Naive thymus-derived CD8-positive, alpha-beta T cell (primary cell): ENCODE results near the gene HSFX4. TPM values are rescaled to one million over a fixed set of nuclear protein-coding genes. Genes with fewer than 3 reads are reported as not detected.
"Not testable (repeated sequence)": the region's sequence is repeated elsewhere in the genome, so short reads cannot be mapped to it uniquely, and the experiment has no call there.

Source experiments
- ATAC-seq, 2 donors: fragments of 150-1000 bp; cut with Tn5 transposase in 1 of 2; sonication (Bioruptor Pico), chemical (Tn5 transposase) in 1 of 2; 1 replicate in 1 of 2; 2 replicates in 1 of 2; pipeline ENCODE4 v1.10.0; 2021; ENCODE audit warnings: mild to moderate bottlenecking in 2 of 2, moderate library complexity in 2 of 2
- POLR2A ChIA-PET: fragments of 350-600 bp; sonication (Branson Sonifier 250); formaldehyde crosslinking; loops from one replicate; lab custom pipeline; 2021; ENCODE audit warnings: antibody characterized with exemption; lab: Charles Lee
- DNase-seq, 10 donors: peaks; one replicate each; pipeline versions ENCODE4 v3.0.0 to v3.0.0-alpha.2; 2020 to 2022
- H3K27ac Mint-ChIP-seq, 10 donors: one replicate each; pipeline ENCODE4 v1.8.0; 2020 to 2022; ENCODE audit warnings: mild to moderate bottlenecking in 10 of 10, mixed read lengths in 10 of 10, moderate library complexity in 4 of 10, inconsistent platforms in 1 of 10
- H3K27me3 Mint-ChIP-seq, 5 donors: one replicate each; pipeline ENCODE4 v1.8.0; 2021 to 2022; ENCODE audit warnings: mixed read lengths in 5 of 5
- H3K36me3 Mint-ChIP-seq, 3 donors: one replicate each; pipeline ENCODE4 v1.8.0; 2020 to 2022; ENCODE audit warnings: mixed read lengths in 3 of 3, mild to moderate bottlenecking in 2 of 3, inconsistent platforms in 1 of 3
- H3K4me1 Mint-ChIP-seq, 4 donors: one replicate each; pipeline ENCODE4 v1.8.0; 2021 to 2022; ENCODE audit warnings: mixed read lengths in 4 of 4
- H3K4me3 Mint-ChIP-seq, 10 donors: one replicate each; pipeline ENCODE4 v1.8.0; 2020 to 2022; ENCODE audit warnings: mild to moderate bottlenecking in 10 of 10, mixed read lengths in 10 of 10, moderate library complexity in 6 of 10, inconsistent platforms in 1 of 10
- H3K9me3 Mint-ChIP-seq, 9 donors: one replicate each; pipeline ENCODE4 v1.8.0; 2020 to 2022; ENCODE audit warnings: mixed read lengths in 9 of 9, mild to moderate bottlenecking in 3 of 9, inconsistent platforms in 1 of 9, moderate library complexity in 1 of 9
- polyA plus RNA-seq, 3 donors: library from polyadenylated mRNA; unstranded; fragments of 300-500 nt; fragmentation: Illumina TruSeq; gene quantifications; one replicate each; pipeline ENCODE4 v1.2.3, GENCODE V29; 2021
- total RNA-seq, 8 experiments: library from RNA in 2 of 8; stranded (reverse) in 2 of 8; gene quantifications; one replicate each; pipeline ENCODE4 v1.2.3 and lab custom pipeline; 2021 to 2026

Gene HSFX4, protein sequence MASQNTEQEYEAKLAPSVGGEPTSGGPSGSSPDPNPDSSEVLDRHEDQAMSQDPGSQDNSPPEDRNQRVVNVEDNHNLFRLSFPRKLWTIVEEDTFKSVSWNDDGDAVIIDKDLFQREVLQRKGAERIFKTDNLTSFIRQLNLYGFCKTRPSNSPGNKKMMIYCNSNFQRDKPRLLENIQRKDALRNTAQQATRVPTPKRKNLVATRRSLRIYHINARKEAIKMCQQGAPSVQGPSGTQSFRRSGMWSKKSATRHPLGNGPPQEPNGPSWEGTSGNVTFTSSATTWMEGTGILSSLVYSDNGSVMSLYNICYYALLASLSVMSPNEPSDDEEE
- total RNA-seq = not detected
- not detected for polyA plus RNA-seq
- total RNA-seq (lab: John Stamatoyannopoulos, UW) = 0 reads per million in 6 experiments

DNA sequence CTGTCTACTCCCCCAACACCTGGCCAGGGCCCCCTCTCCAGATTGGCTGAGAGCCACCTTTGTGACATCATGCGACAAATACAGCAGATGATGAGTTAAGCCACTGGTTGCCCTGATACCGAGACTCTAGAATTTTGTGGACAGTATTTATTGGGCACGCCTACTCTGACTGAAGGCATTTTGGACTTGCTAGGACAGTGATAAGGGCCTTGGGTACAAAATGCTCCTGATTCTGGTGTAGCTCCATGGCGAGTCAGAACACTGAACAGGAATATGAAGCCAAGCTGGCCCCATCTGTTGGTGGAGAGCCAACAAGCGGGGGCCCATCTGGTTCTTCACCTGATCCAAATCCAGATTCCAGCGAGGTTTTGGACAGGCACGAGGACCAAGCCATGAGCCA lies at the start of gene HSFX4:
TSS of gene HSFX4 (plus strand) at position 174 of the 400 bp plus-strand sequence. CDS start at position 246, 72 bp downstream.
- H3K27ac Mint-ChIP-seq, H3K4me3 Mint-ChIP-seq, DNase-seq, H3K27me3 Mint-ChIP-seq, H3K36me3 Mint-ChIP-seq, H3K9me3 Mint-ChIP-seq, ATAC-seq, H3K4me1 Mint-ChIP-seq, POLR2A ChIA-PET: not testable (repeated sequence)

DNA sequence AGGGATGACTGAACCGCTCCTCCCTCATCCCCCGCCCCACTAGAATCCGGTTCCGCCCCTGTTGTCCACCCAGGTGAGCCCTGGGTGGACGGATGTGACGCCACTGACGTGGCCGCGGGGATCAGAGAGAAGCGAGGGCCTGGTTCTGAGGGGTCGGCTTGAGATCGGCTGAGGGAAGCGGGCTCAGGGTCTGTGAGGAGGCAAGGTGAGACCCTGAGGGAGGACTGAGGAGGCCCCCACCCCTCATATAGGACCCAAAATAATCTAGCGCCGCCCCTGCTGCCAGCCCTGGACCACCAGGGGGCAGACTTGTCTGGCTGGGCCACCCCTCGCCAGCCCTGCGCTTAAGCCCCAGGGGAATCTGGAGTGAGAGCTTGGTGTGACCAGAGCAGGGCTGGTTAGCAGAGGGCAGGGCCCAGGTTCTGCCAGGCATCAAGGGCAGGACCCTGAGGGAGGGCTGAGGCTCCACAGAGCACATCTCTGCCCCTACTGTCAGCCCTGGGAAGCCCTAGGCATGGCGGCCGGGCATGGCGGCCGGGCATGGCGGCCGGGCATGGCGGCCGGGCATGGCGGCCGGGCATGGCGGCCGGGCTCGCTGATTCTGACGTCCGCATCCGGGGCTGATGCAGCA lies 48.2 kb upstream of the HSFX4 start, which contains the start of gene MAGEA8:
TSS of gene MAGEA8 (plus strand) at position 103 of the 631 bp plus-strand sequence. CDS start 3,090 bp downstream, outside the sequence.
- Mint-ChIP-seq H3K27ac (no peak within 1 kb of the TSS), H3K27me3 (peaks cover 0 to 4% (median 0%) of the 10 kb centered on the region in 5 donors), H3K9me3 (no peaks in the 10 kb centered on the region), H3K36me3 (no peaks in the 10 kb centered on the region), H3K4me3 (no peak within 1 kb of the TSS), H3K4me1 (peaks cover 0 to 3% (median 0%) of the 10 kb centered on the region in 4 donors)
- DNase-seq (no peak), ATAC-seq (no peak)
- POLR2A ChIA-PET = no interaction called here

DNA sequence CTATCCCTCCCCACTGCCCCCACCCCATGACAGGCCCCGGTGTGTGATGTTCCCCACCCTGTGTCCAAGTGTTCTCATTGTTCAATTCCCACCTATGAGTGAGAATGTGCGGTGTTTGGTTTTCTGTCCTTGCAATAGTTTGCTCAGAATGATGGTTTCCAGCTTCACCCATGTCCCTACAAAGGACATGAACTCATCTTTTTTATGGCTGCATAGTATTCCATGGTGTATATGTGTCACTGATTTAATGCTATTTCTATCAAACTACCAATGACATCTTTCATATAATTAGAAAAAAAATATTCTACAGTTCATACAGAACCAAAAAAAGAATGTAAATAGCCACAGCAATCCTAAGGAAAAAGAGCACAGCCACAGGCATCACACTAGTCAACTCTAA lies 38.5 kb upstream of the HSFX4 start:
- H3K27ac Mint-ChIP-seq = not testable (repeated sequence)

DNA sequence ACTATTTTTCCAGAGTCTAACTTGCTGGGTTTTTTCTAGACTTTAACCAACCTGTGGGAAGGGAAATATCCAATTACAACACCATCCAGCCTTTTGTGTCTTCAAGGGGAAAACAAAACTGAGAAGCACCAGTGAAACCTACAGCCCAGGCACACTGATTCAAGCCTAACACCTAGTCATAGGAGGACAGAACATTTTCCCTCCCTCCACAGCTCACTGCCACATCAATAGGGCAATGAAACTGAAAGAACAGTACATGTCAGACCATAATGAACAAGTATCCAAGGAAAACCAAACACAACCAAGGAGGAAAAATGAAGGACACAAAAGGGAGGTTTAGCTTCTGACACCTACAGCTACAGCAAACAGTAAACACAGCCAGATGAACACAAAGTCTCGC lies 30.8 kb upstream of the HSFX4 start:
- DNase-seq = no peak
- POLR2A ChIA-PET = no interaction called here
- Mint-ChIP-seq H3K4me3 (no peak overlapping the region), H3K36me3 (peaks cover 0 to 2% (median 0%) of the 10 kb centered on the region in 3 donors), H3K27ac (no peak overlapping the region), H3K9me3 (peaks cover 0 to 6% (median 0%) of the 10 kb centered on the region in 9 donors), H3K4me1 (no peaks in the 10 kb centered on the region), H3K27me3 (peaks cover 0 to 7% (median 3%) of the 10 kb centered on the region in 5 donors)
- no peak for ATAC-seq

More for the DNA sequence above, 38.5 kb upstream of the HSFX4 start:
- POLR2A ChIA-PET, H3K27me3 Mint-ChIP-seq, H3K4me3 Mint-ChIP-seq, ATAC-seq, H3K4me1 Mint-ChIP-seq, DNase-seq, H3K9me3 Mint-ChIP-seq, H3K36me3 Mint-ChIP-seq: not testable (repeated sequence)

DNA sequence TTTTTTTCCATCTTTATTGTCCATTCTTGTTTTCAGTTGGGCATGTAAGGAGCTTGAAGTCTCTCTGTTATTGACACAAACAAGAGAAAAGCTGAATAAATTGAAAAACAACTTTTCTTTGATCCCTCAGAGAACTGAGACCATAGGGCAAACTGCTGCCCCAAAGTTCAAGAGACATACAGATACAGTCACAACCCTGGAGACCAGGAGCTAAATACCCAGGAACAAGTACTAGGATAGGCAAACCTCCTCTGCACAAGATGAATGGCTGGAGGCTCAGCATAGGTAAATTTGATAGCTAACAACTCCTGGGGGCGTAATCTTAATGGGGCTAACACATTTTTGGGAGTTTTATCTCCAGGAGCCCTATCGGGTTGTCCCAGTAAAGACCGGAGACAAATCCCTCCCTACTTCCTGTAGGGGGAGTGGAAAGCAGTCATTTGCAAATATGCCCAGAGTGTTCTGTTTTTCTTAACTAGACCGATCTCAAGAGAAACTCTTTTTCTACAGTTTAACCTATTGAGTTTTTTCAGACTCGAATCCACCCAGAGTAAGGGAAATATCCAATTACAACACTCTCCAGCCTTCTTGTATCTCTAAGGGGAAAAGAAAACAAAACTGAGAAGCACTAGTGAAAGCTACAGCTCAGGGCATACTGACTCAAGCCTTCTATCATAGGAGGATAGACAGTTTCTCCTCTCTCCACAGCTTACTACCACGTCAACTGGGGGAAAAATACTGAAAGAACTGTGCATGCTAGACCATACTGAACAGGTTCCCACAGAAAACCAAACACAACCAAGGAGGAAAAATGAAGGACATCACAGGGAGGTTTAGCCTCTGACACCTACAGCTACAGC lies 25.3 kb upstream of the HSFX4 start:
- no peak for ATAC-seq
- Mint-ChIP-seq H3K27me3 (peaks cover 0 to under 1% (median 0%) of the 10 kb centered on the region in 5 donors), H3K4me1 (peaks cover 0 to 2% (median 0%) of the 10 kb centered on the region in 4 donors), H3K4me3 (peak overlapping the region in 1 of 10 donors; percentile 3), H3K27ac (no peak overlapping the region), H3K36me3 (peaks cover 0 to 2% (median 0%) of the 10 kb centered on the region in 3 donors), H3K9me3 (peaks cover 0 to 6% (median 0%) of the 10 kb centered on the region in 9 donors)
- POLR2A ChIA-PET = no interaction called here
- DNase-seq = no peak

DNA sequence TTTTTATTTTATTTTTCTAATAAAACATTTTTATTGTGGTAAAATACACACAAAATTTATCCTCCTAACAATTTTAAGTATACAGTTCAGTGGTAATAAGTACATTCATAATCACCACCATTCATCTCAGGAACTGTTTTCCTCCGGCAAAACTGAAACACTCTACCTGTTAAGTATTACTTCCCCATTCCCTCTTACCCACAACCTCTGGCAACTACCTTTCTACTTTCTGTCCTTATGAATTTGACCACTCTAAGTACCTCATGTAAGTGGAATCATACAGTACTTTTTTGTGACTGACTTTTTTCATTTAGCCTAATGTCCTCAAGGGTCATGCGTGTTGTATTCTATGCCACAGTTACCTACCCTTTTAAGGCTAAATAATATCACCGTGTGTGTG lies 21.1 kb upstream of the HSFX4 start:
- ATAC-seq = no peak
- peaks cover 0 to 2% (median 0%) of the 10 kb centered on the region in 4 donors for H3K4me1 Mint-ChIP-seq
- H3K36me3 Mint-ChIP-seq = peaks cover 0 to 2% (median 0%) of the 10 kb centered on the region in 3 donors
- peaks cover 0 to 21% (median 0%) of the 10 kb centered on the region in 9 donors for H3K9me3 Mint-ChIP-seq
- H3K27ac Mint-ChIP-seq = no peak overlapping the region
- DNase-seq = no peak
- POLR2A ChIA-PET = no interaction called here
- H3K27me3 Mint-ChIP-seq = no peaks in the 10 kb centered on the region
- no peak overlapping the region for H3K4me3 Mint-ChIP-seq

DNA sequence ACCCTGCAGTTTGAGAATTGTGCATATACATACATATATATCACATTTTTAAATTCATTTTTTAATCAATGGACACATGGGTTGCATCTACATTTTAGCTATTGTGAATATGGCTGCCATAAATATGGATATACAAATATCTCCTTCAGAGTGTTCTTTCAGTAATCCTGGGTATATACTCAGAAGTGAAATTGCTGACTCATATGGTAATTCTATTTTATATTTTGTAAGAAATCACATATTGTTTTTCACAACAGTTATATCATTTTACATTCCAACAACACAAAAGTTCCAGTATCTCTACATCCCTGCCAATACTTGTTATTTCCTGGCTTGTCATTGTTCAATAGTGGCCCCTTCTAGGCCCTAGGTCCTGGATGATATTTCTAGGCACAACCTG lies 20.6 kb upstream of the HSFX4 start:
- H3K36me3 Mint-ChIP-seq = peaks cover 0 to 5% (median 0%) of the 10 kb centered on the region in 3 donors
- H3K27ac Mint-ChIP-seq = no peak overlapping the region
- POLR2A ChIA-PET = no interaction called here
- DNase-seq (no peak), ATAC-seq (no peak)
- peaks cover 0 to 25% (median 3%) of the 10 kb centered on the region in 9 donors for H3K9me3 Mint-ChIP-seq
- no peak overlapping the region for H3K4me3 Mint-ChIP-seq
- H3K27me3 Mint-ChIP-seq = no peaks in the 10 kb centered on the region
- peaks cover 0 to 2% (median 0%) of the 10 kb centered on the region in 4 donors for H3K4me1 Mint-ChIP-seq

DNA sequence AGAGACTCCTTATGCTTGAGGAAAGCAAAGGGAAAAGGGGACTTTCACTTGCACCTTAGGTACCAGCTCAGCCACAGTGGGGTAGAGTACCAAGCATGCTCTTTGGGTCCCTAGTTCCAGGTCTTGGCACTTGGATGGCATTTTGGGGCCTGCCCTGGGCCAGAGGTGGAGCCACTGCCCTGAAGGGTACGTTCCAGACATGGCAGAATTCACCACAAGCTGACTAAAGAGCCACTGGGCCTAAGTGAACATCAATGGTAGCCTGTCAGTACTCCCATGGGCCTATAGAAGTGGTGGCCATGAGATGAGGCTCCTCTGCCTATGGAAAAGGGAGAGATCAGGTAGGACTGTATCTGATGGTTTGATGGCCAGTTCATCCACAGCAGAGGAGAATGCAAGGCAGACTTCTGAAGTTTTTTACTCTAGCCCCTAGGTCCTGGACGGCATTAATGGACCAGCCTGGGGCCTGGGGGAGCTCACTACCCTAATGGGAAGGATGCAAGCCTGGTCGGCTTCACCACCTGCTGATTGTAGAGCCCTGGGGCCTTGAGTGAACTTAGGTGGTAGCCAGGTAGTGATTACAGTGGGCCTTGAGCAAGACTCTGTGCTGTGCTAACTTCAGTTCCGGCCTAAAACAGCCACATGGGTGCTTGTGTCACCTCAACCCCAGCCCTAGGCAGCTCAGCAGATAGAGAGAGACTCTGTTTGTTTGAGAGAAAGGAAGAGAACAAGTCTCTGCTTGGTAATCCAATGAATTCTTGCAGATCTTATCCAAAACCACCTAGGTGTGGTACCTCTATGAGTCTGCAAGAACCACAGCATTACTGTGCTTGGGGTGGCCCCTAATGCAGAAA lies 19.8 kb upstream of the HSFX4 start:
- Mint-ChIP-seq H3K27me3 (no peaks in the 10 kb centered on the region), H3K4me3 (peak overlapping the region in 1 of 10 donors; percentile 71), H3K36me3 (peaks cover 0 to 5% (median 0%) of the 10 kb centered on the region in 3 donors), H3K27ac (peak overlapping the region in 2 of 10 donors; percentile 31 to 72), H3K9me3 (peaks cover 0 to 26% (median 3%) of the 10 kb centered on the region in 9 donors), H3K4me1 (no peaks in the 10 kb centered on the region)
- POLR2A ChIA-PET = no interaction called here
- DNase-seq (peak in 2 of 10 donors; percentile 8 to 59), ATAC-seq (peak; percentile 52 to 64)

DNA sequence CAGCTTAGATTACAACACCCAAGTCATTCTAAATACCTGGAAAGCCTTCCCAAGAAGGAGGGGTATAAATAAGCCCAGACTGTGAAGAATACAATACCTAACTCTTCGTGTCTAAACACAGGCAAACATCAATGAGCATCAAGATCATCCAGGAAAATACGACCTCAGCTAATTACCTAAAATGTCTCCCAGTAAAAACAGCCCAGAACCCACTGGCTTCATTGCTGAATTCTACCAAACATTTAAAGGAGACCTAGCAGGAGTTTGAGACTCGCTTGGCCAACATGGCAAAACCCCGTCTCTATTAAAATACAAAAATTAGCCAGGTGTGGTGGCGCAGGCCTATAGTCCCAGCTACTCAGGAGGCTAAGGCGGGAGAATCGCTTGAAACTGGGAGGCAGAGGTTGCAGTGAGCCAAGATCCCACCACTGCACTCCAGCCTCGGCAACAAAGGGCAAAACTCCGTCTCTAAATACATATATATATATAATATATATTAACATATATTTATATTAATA lies 19.1 kb upstream of the HSFX4 start:
- DNase-seq (peak in 1 of 10 donors; percentile 54), ATAC-seq (no peak)
- Mint-ChIP-seq H3K27me3 (no peaks in the 10 kb centered on the region), H3K9me3 (peaks cover 0 to 22% (median 3%) of the 10 kb centered on the region in 9 donors), H3K4me1 (no peaks in the 10 kb centered on the region), H3K27ac (peak overlapping the region in 2 of 10 donors; percentile 31 to 72), H3K4me3 (peak overlapping the region in 1 of 10 donors; percentile 71), H3K36me3 (peaks cover 0 to 5% (median 0%) of the 10 kb centered on the region in 3 donors)
- POLR2A ChIA-PET = no interaction called here

DNA sequence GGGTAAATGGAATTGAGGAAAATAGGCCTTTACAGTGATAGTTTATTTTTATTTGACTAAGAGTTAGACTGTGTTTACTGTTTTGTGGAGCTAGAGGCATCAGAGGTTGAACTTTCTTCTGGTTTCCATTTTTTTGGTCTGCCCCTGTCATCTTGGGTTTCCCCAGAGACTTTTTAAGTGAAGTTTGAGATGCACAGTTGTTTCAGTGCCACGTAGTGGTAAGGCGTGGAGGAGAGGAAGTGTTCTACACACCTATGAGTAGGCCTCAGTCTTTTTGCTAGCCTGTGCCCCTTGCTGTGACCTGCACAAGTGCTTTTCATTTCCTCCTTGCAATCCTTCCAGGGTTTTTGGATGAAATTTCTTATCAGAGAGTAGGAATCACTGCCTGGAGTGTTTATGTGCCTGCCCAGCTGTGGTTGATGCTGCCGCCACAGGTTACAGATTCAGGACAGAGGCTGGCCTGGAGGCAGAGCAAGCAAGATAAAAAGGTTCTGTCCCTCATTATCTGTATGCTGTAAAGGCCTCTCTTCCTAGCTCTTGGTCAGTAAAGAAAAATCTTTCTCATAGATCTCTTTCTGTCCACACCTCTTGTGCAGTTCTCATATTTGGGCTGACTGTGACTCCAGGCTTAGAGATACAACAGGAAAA lies 12.5 kb upstream of the HSFX4 start:
- POLR2A ChIA-PET = interaction anchor here (1.4 kb wide), 1 partner anchor 22 kb away, joined by 5 read pairs; the partner anchor contains the start of gene EOLA2
- no peak overlapping the region for H3K27ac Mint-ChIP-seq

DNA sequence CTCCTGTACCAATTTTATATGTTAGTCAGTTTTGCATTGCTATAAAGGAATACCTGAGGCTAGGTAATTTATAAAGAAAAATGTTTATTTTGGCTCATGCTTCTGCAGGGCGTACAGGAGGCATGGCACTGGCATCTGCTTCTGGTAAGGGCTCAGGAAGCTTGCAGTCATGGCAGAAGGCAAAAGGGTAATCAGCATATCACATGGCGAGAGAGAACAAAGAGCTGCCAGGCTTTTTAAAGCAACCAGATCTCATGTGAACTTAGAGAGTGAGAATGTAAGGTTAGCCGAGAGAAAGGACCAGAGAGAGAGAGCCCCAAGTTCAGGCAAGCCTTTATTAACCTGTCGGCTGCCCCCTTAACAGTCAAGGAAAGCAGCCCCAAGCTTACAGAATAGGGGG lies 5.5 kb upstream of the HSFX4 start:
- H3K36me3 Mint-ChIP-seq, ATAC-seq, H3K27ac Mint-ChIP-seq, H3K27me3 Mint-ChIP-seq, H3K4me3 Mint-ChIP-seq, DNase-seq, POLR2A ChIA-PET, H3K9me3 Mint-ChIP-seq, H3K4me1 Mint-ChIP-seq: not testable (repeated sequence)

More for the DNA sequence above, 12.5 kb upstream of the HSFX4 start:
- Mint-ChIP-seq H3K4me3 (no peak overlapping the region), H3K4me1 (no peaks in the 10 kb centered on the region), H3K9me3 (peaks cover 0 to 17% (median 3%) of the 10 kb centered on the region in 9 donors), H3K27me3 (no peaks in the 10 kb centered on the region), H3K36me3 (peaks cover 0 to 2% (median 0%) of the 10 kb centered on the region in 3 donors)
- ATAC-seq = no peak
- DNase-seq = no peak
